ENCODE measurements around the gene KDM4D.

DNA sequence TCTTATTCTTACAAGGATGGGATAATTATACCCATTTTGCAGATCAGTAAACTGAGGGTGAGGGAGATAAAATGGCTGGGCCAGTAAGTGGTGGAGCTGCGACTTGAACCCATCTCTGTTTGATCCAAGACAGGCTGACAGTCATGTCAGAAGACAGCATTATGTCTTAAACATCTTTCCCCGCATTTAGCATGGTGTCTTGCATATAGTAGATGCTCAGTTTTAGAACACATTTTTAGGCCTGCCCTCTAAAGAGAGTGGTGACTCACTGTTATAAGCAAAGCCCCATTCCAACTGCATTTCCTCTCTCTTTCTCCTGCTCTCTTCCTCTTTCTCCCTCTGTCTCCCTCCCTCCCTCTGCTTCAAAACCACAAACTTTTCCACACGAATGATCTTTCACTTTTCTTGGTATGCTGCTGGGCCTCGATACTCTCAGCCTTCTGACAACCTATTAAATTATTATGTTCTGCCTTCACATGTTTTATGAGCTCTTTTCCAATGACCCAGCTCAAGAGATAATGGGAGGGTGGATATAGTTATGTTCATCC lies 25.4 kb upstream of the KDM4D start:
- TF ChIP-seq, protein P1, sequence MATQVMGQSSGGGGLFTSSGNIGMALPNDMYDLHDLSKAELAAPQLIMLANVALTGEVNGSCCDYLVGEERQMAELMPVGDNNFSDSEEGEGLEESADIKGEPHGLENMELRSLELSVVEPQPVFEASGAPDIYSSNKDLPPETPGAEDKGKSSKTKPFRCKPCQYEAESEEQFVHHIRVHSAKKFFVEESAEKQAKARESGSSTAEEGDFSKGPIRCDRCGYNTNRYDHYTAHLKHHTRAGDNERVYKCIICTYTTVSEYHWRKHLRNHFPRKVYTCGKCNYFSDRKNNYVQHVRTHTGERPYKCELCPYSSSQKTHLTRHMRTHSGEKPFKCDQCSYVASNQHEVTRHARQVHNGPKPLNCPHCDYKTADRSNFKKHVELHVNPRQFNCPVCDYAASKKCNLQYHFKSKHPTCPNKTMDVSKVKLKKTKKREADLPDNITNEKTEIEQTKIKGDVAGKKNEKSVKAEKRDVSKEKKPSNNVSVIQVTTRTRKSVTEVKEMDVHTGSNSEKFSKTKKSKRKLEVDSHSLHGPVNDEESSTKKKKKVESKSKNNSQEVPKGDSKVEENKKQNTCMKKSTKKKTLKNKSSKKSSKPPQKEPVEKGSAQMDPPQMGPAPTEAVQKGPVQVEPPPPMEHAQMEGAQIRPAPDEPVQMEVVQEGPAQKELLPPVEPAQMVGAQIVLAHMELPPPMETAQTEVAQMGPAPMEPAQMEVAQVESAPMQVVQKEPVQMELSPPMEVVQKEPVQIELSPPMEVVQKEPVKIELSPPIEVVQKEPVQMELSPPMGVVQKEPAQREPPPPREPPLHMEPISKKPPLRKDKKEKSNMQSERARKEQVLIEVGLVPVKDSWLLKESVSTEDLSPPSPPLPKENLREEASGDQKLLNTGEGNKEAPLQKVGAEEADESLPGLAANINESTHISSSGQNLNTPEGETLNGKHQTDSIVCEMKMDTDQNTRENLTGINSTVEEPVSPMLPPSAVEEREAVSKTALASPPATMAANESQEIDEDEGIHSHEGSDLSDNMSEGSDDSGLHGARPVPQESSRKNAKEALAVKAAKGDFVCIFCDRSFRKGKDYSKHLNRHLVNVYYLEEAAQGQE (IDR thresholded peaks at IDR 0.05; ENCODE audit: insufficient read depth in 1 of 2, low read depth in 2 of 2, low read length in 2 of 2): no peak
- TF ChIP-seq POLR2AphosphoS5 (IDR thresholded peaks at IDR 0.05; ENCODE audit: low read depth, low read length) (no peak), FOXP2 (optimal IDR thresholded peaks at IDR 0.05; ENCODE audit: borderline replicate concordance, extremely low read depth, extremely low read length, insufficient read depth) (no peak), TAF1 (IDR thresholded peaks at IDR 0.05; ENCODE audit: borderline replicate concordance, insufficient read depth, low read length) (no peak), SIN3A (IDR thresholded peaks at IDR 0.05; ENCODE audit: borderline replicate concordance, insufficient read depth, low read length) (no peak)

Measured in PFSK-1 (cell line).